Activated T-cell treated with anti-CD3 and anti-CD28 coated beads, Interleukin-2, amount 50 U/mL, for 24 hours (primary cell): ENCODE results near the gene CFAP251.
"Not testable (repeated sequence)": the region's sequence is repeated elsewhere in the genome, so short reads cannot be mapped to it uniquely, and the experiment has no call there.

Experiments
- DNase-seq: peaks from one replicate; pipeline ENCODE4 v3.0.0-alpha.2; 2020
- H3K27ac Mint-ChIP-seq: 2 replicates; pipeline ENCODE4 v1.8.0; 2020; ENCODE audit warnings: mild to moderate bottlenecking, mixed read lengths
- H3K27me3 Mint-ChIP-seq: 2 replicates; pipeline ENCODE4 v1.8.0; 2020; ENCODE audit warnings: mixed read lengths
- H3K36me3 Mint-ChIP-seq: 2 replicates; pipeline ENCODE4 v1.8.0; 2020; ENCODE audit warnings: low read depth, mixed read lengths
- H3K4me1 Mint-ChIP-seq: 2 replicates; pipeline ENCODE4 v1.8.0; 2020; ENCODE audit warnings: low read depth, mixed read lengths
- H3K4me3 Mint-ChIP-seq: 2 replicates; pipeline ENCODE4 v1.8.0; 2020; ENCODE audit warnings: mild to moderate bottlenecking, moderate library complexity, mixed read lengths
- H3K9me3 Mint-ChIP-seq: 2 replicates; pipeline ENCODE4 v1.8.0; 2020; ENCODE audit warnings: mixed read lengths

Gene CFAP251

GRCh38 chr12:122026706-122027333 lies 108.4 kb downstream of the CFAP251 start:
- H3K36me3 Mint-ChIP-seq = peaks cover 5% of the 10 kb centered on the region
- H3K4me1 Mint-ChIP-seq = peaks cover 24% of the 10 kb centered on the region
- no peak for DNase-seq
- no peak overlapping the region for H3K4me3 Mint-ChIP-seq
- H3K27me3 Mint-ChIP-seq = peaks cover 22% of the 10 kb centered on the region
- no peaks in the 10 kb centered on the region for H3K9me3 Mint-ChIP-seq
- no peak overlapping the region for H3K27ac Mint-ChIP-seq

DNA sequence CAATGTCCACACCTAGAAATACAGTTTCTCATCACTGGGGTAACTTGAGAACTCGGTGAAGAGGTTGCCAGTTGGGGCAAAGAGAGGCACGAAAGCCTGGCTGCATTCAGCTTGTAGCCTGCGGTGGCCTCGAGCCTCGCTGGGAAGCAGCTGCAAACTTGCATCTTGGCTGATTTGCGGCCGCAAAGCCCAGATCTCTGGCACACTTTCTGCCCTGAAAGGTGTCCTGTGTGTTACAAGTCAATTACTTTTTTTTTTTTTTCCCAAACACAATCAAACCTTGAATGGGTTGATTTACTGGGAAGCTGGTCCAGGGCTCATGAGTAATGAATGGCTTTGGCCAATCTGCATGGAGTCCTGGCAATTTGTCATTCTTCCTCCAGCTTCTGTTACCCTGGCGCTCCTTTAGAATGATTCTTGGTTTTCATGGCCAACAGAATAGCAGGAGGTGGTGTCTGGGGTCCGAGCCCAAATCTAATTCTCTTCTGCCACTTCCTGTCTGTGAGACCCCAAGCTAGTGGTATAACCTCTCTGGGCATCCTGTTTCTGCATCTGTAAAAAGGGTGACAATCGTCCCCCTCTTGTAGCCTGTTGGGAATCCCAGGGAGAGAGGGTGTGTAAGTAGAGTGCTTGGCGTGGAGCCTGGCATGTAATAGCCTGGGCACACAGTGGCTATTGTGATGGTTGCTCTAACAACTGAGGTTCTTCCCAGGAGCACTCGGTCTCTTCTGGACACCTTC lies 109.9 kb downstream of the CFAP251 start:
- H3K4me3 Mint-ChIP-seq = no peak overlapping the region

GRCh38 chr12:122028905-122029560 lies 110.6 kb downstream of the CFAP251 start:
- Mint-ChIP-seq H3K27me3 (peaks cover 15% of the 10 kb centered on the region), H3K27ac (peak overlapping the region; percentile 63), H3K36me3 (no peaks in the 10 kb centered on the region), H3K9me3 (no peaks in the 10 kb centered on the region), H3K4me1 (peaks cover 16% of the 10 kb centered on the region), H3K4me3 (no peak overlapping the region)
- peak; percentile 67 for DNase-seq

More for the DNA sequence above, 109.9 kb downstream of the CFAP251 start:
- DNase-seq = no peak
- peaks cover under 1% of the 10 kb centered on the region for H3K36me3 Mint-ChIP-seq
- no peak overlapping the region for H3K27ac Mint-ChIP-seq
- no peaks in the 10 kb centered on the region for H3K9me3 Mint-ChIP-seq
- peaks cover 17% of the 10 kb centered on the region for H3K27me3 Mint-ChIP-seq
- H3K4me1 Mint-ChIP-seq = peaks cover 18% of the 10 kb centered on the region

GRCh38 chr12:122029620-122030423 lies 111.4 kb downstream of the CFAP251 start:
- peaks cover 15% of the 10 kb centered on the region for H3K27me3 Mint-ChIP-seq
- H3K9me3 Mint-ChIP-seq = no peaks in the 10 kb centered on the region
- no peak for DNase-seq
- peaks cover 2% of the 10 kb centered on the region for H3K36me3 Mint-ChIP-seq
- peaks cover 16% of the 10 kb centered on the region for H3K4me1 Mint-ChIP-seq
- peak overlapping the region; percentile 55 for H3K27ac Mint-ChIP-seq
- H3K4me3 Mint-ChIP-seq = no peak overlapping the region

DNA sequence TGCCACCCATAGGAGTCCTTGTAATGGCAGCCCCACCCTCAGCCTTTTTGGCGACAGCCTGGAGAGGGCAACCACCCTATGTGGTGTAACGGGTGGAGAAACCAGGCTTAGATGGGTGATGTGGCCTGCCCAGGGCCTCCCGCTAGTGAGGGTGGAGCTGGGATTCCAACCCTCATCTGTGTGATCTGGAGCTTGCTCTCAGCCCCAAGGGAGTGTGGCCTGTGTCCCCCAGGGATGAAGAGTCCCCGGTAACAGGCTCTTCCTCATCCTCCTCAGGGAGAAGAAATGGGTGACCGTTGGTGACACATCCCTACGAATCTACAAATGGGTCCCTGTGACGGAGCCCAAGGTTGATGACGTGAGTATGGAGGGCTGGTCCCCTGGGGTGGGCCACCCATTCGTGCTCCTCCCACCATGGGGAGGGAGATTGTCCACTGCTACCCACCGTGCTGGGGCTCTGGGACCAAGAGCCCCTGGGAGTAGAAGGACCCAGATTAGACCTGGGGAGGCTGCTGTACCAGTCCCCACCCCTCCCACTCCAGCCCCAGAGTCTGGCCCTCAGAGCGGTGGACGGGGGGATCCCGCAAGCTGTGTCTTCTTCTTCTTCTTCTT lies 112.1 kb downstream of the CFAP251 start:
- H3K27me3 Mint-ChIP-seq = peaks cover 15% of the 10 kb centered on the region
- no peak overlapping the region for H3K4me3 Mint-ChIP-seq
- DNase-seq = no peak
- peaks cover 8% of the 10 kb centered on the region for H3K36me3 Mint-ChIP-seq
- no peak overlapping the region for H3K27ac Mint-ChIP-seq
- no peaks in the 10 kb centered on the region for H3K9me3 Mint-ChIP-seq
- peaks cover 16% of the 10 kb centered on the region for H3K4me1 Mint-ChIP-seq

DNA sequence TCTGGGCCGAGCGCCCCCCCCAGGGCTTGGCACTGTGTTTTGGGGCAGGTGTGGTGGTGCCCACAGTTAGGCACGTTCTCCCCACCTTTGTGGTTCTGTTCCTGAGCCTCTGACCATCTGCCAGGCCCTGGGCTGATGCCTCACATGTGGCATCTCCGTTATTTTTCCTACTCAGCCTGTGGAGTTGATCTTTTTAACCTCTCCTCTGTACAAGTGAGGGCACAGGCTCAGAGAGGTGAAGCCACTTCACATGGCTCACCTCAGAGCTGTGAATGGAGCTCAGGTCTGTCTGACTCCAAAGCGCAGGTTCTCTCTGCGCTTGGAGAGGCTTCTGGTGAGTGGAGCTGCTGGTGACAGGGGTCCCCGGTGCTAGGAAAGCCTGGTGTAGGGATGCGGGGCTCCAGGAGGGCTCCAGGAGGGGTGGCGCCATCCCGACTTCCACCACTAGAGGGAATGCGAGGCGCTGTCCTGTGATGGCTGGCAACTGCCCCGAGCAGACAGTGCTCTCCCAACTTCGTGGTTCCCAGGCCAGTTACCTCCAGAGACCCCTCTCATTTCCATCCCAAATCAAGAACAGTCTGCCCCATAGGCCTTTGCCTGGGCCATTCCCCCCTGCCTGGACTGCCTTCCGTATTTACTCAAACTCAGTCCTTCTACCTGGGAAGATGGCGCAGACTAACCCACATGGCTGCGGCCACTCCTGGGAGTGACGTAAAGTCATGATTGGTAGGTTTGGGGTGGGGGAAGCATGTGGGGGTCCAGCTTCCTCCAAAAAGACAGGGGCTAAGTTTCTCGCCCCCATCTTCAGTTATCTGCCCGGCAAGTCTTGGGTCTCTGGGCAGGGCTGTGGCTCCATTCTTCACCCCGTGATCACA lies 113.2 kb downstream of the CFAP251 start:
- DNase-seq = peak; percentile 78
- Mint-ChIP-seq H3K27ac (no peak overlapping the region), H3K9me3 (no peaks in the 10 kb centered on the region), H3K4me1 (peaks cover 16% of the 10 kb centered on the region), H3K4me3 (no peak overlapping the region), H3K27me3 (peaks cover 15% of the 10 kb centered on the region), H3K36me3 (peaks cover 13% of the 10 kb centered on the region)

- no peaks in the 10 kb centered on the region for H3K9me3 Mint-ChIP-seq
- H3K27ac Mint-ChIP-seq = no peak overlapping the region
- no peak for DNase-seq
- peaks cover 16% of the 10 kb centered on the region for H3K4me1 Mint-ChIP-seq
- H3K4me3 Mint-ChIP-seq = no peak overlapping the region
- H3K36me3 Mint-ChIP-seq = peaks cover 17% of the 10 kb centered on the region
- peaks cover 11% of the 10 kb centered on the region for H3K27me3 Mint-ChIP-seq
These were observed 114.2 kb downstream of the CFAP251 start for GRCh38 chr12:122032580-122032979.

- Mint-ChIP-seq H3K4me3 (no peak overlapping the region), H3K9me3 (no peaks in the 10 kb centered on the region), H3K36me3 (peaks cover 17% of the 10 kb centered on the region), H3K4me1 (no peaks in the 10 kb centered on the region), H3K27ac (no peak overlapping the region), H3K27me3 (no peaks in the 10 kb centered on the region)
- no peak for DNase-seq
These were observed 116.9 kb downstream of the CFAP251 start for GRCh38 chr12:122035292-122035691.

DNA sequence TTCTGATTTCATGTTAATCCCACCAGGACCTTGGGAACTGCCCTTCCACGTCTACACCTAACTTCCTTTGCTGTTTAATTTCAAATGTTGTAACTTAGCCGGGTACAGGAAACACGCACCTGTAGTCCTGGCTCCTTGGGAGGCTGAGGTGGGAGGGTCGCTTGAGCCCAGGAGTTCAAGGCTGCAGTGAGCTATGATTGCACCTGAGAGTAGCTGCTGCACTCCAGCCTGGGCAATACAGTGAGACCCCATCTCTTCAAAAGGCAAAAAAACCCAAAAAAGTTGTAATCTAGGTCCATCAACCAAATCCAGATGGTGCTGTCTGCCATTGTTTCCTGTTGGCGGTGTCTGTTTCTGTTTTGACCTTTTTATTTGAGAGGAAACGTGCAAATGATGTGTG lies 117.8 kb downstream of the CFAP251 start:
- H3K27me3 Mint-ChIP-seq = no peaks in the 10 kb centered on the region
- H3K36me3 Mint-ChIP-seq = peaks cover 17% of the 10 kb centered on the region
- DNase-seq = no peak
- H3K4me1 Mint-ChIP-seq = no peaks in the 10 kb centered on the region
- no peak overlapping the region for H3K4me3 Mint-ChIP-seq
- H3K27ac Mint-ChIP-seq = no peak overlapping the region
- no peaks in the 10 kb centered on the region for H3K9me3 Mint-ChIP-seq

DNA sequence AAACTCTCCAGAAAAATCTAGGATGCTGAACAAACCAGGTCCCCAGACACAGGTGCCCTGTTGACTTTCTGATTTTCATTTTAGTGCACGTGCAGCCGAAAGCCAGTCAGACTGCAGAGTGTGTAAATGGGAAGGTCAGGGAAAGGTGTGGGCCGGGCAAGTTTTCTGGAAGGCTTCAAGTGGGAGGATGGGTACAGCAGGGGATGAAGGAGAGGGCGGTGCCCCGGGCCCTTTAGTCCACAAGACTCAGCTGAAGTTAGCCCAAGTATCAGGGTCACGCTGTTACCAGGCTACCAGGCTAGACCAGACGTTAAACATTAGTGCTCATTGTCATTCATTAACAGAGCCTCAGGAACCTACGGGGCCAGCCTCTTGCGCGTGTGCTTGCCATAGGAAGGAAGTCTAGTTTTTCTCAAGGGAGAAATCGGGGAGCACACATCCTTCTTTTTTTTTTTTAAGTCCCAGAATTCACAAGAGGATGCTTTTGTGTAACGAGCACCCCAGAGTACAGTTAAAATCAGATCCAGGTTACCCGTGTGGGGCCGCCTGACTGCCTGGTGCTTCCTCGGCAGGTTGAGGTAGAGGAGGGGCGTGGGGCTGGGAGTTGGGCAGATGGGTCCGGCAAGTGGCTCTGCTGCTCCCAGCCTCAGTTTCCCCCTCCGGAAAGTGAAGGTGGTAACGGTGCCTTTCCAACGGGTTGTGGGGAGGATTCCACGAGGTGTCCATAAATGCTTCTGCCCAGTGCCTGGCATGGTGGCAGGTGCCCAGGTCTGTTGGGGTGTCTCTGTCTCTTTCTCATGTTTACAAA lies 122.4 kb downstream of the CFAP251 start:
- H3K9me3 Mint-ChIP-seq = no peaks in the 10 kb centered on the region
- H3K4me3 Mint-ChIP-seq = no peak overlapping the region
- DNase-seq = no peak
- peaks cover 21% of the 10 kb centered on the region for H3K36me3 Mint-ChIP-seq
- H3K27ac Mint-ChIP-seq = no peak overlapping the region
- H3K27me3 Mint-ChIP-seq = no peaks in the 10 kb centered on the region
- H3K4me1 Mint-ChIP-seq = no peaks in the 10 kb centered on the region

GRCh38 chr12:122041458-122041857 lies 123.1 kb downstream of the CFAP251 start:
- not testable (repeated sequence) for H3K4me1 Mint-ChIP-seq, H3K27me3 Mint-ChIP-seq, DNase-seq, H3K4me3 Mint-ChIP-seq, H3K9me3 Mint-ChIP-seq, H3K27ac Mint-ChIP-seq
- H3K36me3 Mint-ChIP-seq = peaks cover 20% of the 10 kb centered on the region

DNA sequence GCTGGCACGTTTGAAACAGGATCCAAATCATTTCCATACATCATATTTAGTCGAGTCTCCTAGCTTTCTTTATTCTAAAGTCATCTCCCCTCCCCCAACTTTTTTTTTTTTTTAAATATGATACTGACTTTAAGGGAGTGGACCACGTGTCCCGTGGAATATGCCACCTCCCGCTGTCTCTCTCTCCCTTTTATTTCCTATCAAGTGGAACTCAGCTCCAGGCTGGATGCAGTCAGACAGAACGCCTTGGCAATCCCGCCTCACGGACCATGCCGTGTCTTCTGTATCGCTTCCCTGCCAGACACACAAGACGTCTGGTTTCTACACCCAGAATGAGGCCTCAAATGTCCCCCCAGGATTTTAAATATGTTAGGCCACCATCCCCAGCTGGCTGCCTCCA lies 124.5 kb downstream of the CFAP251 start:
- H3K27me3 Mint-ChIP-seq = no peaks in the 10 kb centered on the region
- H3K36me3 Mint-ChIP-seq = peaks cover 15% of the 10 kb centered on the region
- no peak overlapping the region for H3K4me3 Mint-ChIP-seq
- no peaks in the 10 kb centered on the region for H3K9me3 Mint-ChIP-seq
- no peak for DNase-seq
- H3K4me1 Mint-ChIP-seq = no peaks in the 10 kb centered on the region
- H3K27ac Mint-ChIP-seq = no peak overlapping the region

- DNase-seq = no peak
- Mint-ChIP-seq H3K36me3 (peaks cover 15% of the 10 kb centered on the region), H3K4me3 (no peak overlapping the region), H3K27me3 (no peaks in the 10 kb centered on the region), H3K4me1 (no peaks in the 10 kb centered on the region), H3K9me3 (no peaks in the 10 kb centered on the region), H3K27ac (no peak overlapping the region)
These were observed 125.1 kb downstream of the CFAP251 start for GRCh38 chr12:122043476-122043875.
